Measurements from ENCODE around the gene APMAP.

The APMAP gene

DNA sequence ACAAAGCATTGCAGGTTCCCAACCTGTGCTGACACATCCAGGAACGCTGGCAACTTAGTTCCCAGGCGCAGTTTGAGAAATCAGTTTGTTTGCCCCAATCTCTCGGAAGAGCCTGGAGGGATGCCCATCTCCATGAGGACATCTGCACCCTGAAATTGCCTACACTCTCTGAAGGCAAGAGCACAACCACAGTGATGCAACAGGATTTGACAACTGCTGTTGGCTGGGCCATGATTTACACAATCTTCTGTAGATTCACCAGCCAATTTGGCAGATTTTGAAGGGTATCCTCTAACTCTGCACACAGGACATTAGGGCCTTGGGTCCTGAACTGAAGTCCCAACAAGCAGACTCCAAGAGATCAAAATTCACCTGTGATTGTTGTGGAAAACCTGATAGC is 3.4 kb downstream of the APMAP start:
- Mint-ChIP-seq H3K4me3 (peak overlapping the region; percentile 97), H3K4me1 (peaks cover 77% of the 10 kb centered on the region), H3K36me3 (peaks cover 34% of the 10 kb centered on the region), H3K9me3 (no peaks in the 10 kb centered on the region), H3K27ac (peak overlapping the region; percentile 69)
- ATAC-seq (no peak), DNase-seq (ENCODE audit: low spot score in 2 of 2) (no peak)

DNA sequence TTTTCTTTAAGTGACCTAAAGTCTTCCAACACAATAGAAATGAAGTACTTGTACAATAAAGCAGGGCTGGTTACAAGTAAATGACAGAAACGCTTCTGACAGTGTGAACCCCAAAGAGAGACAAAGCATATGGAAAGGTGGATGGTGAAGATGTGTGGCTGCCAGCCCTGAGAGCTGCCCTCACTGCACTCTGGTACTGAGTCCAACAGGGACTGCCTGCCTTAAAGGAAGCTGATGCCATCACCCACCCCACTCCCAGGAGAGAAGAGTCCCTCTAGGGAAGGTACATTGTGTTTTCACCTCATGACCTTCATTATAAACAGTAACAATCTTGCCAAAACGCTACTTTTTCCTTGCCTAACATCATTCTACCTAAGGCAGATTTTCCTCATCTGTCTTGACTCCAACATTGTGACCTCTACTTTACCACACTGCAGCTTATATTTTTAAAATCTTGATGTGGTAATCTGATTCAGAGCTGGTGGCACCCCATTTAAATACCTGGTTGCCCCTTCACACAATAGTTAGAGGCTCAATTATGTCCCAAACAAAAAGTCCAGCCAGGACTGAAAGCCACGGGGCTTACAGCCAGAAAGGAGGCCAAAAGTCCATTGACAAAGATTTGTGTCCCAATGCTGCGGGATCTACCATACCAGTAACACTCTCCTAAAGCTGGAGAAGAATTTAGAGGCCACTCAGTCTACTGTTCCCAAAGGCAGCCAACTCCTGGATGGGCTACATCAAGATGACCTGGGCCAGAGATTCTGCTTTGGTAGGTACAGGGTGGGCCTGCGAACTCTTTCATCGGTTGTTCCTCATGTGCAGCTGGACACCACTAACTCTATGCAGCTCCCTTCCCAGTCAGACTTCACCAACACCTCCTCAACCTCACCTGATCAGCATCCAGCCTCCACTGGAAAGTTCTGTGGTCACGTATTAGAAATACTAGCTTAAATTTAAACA is 4.4 kb downstream of the APMAP start:
- Mint-ChIP-seq H3K4me3 (peak overlapping the region; percentile 97), H3K36me3 (peaks cover 44% of the 10 kb centered on the region), H3K9me3 (no peaks in the 10 kb centered on the region), H3K27ac (peak overlapping the region; percentile 69), H3K4me1 (peaks cover 72% of the 10 kb centered on the region)
- ATAC-seq (no peak), DNase-seq (ENCODE audit: low spot score in 2 of 2) (no peak)

- ATAC-seq (peak; percentile 83), DNase-seq (ENCODE audit: low spot score in 2 of 2) (no peak)
- H3K4me3 Mint-ChIP-seq, result peak overlapping the region; percentile 33
- peak overlapping the region; percentile 69 for H3K27ac Mint-ChIP-seq
- H3K9me3 Mint-ChIP-seq, result no peaks in the 10 kb centered on the region
- peaks cover 53% of the 10 kb centered on the region for H3K36me3 Mint-ChIP-seq
- H3K4me1 Mint-ChIP-seq, result peaks cover 81% of the 10 kb centered on the region
Observed at GRCh38 chr20:24987244-24987643, 5.3 kb downstream of the APMAP start.

DNA sequence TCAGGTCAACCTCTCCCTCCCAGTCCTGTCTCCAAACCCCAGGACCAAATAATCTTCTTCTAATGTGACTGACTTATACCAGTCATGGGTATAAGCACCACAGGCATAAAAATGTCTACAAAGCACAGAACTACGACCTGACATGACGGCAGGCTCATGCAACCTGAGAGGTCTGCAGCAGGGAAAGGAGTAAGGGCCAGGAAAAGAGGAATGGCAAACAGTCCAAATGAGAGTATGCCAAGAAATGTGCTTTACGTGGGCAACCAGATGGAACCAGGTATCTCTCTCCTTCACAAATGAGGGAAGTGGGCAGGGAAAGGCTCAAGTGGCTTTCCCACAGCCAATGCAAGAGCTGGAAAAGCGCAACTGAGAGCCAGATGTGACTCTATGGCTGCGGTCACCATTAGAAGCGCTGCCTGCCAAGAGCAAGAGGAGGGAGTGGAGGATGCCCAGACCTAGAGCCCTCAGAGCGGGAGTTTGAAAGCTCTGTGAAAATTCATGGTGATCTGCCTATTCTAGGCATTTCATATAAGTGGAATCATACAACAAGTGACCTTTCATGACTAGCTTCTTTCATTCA is 6.0 kb downstream of the APMAP start:
- peaks cover 86% of the 10 kb centered on the region for H3K4me1 Mint-ChIP-seq
- ATAC-seq (no peak), DNase-seq (ENCODE audit: low spot score in 2 of 2) (no peak)
- H3K27ac Mint-ChIP-seq, result peak overlapping the region; percentile 69
- no peaks in the 10 kb centered on the region for H3K9me3 Mint-ChIP-seq
- peak overlapping the region; percentile 21 for H3K4me3 Mint-ChIP-seq
- H3K36me3 Mint-ChIP-seq, result peaks cover 61% of the 10 kb centered on the region

- no peak for DNase-seq (ENCODE audit: low spot score in 2 of 2)
- Mint-ChIP-seq H3K4me3 (peak overlapping the region; percentile 21), H3K9me3 (no peaks in the 10 kb centered on the region), H3K4me1 (peaks cover 86% of the 10 kb centered on the region), H3K27ac (peak overlapping the region; percentile 69), H3K36me3 (peaks cover 68% of the 10 kb centered on the region)
- no peak for ATAC-seq
Observed at GRCh38 chr20:24985802-24986201, 6.7 kb downstream of the APMAP start.

- peak overlapping the region; percentile 69 for H3K27ac Mint-ChIP-seq
Observed at GRCh38 chr20:24984961-24985640, 7.5 kb downstream of the APMAP start.

GRCh38 chr20:24983896-24984295 is 8.7 kb downstream of the APMAP start:
- DNase-seq (ENCODE audit: low spot score in 2 of 2) (no peak), ATAC-seq (no peak)
- Mint-ChIP-seq H3K27ac (peak overlapping the region; percentile 69), H3K36me3 (peaks cover 77% of the 10 kb centered on the region), H3K4me1 (peaks cover 87% of the 10 kb centered on the region), H3K4me3 (no peak overlapping the region), H3K9me3 (no peaks in the 10 kb centered on the region)

More at GRCh38 chr20:24984961-24985640, 7.5 kb downstream of the APMAP start:
- Mint-ChIP-seq H3K36me3 (peaks cover 71% of the 10 kb centered on the region), H3K9me3 (no peaks in the 10 kb centered on the region), H3K4me1 (peaks cover 86% of the 10 kb centered on the region), H3K4me3 (peak overlapping the region; percentile 21)
- DNase-seq (ENCODE audit: low spot score in 2 of 2) (no peak), ATAC-seq (no peak)

GRCh38 chr20:24981790-24982189 is 10.8 kb downstream of the APMAP start:
- Mint-ChIP-seq H3K36me3 (peaks cover 81% of the 10 kb centered on the region), H3K4me1 (peaks cover 80% of the 10 kb centered on the region), H3K27ac (peak overlapping the region; percentile 89), H3K9me3 (no peaks in the 10 kb centered on the region), H3K4me3 (peak overlapping the region; percentile 35)
- ATAC-seq (peak; percentile 94), DNase-seq (ENCODE audit: low spot score in 2 of 2) (no peak)

DNA sequence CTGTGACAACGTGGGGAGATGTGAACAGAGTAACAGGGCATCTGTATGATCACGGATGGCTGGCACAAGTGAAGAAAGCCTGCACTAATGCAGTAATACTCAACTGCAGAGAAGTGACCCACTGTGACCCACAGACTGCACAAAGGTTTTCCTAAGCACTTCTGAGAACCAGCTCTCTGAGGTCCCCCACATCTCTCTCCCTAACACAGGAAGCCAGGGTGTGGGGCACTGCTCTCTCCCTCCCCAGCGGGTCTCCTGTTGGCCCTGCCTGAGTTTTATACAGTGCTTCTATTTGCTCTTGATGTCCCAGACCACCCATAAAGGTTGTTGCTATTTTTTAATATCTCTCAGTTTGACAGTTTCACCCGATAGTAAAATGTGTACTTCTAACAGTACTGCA is 11.3 kb downstream of the APMAP start:
- ATAC-seq, result peak; percentile 66
- no peak for DNase-seq (ENCODE audit: low spot score in 2 of 2)
- Mint-ChIP-seq H3K36me3 (peaks cover 82% of the 10 kb centered on the region), H3K27ac (peak overlapping the region; percentile 89), H3K9me3 (peaks cover under 1% of the 10 kb centered on the region), H3K4me3 (peak overlapping the region; percentile 35), H3K4me1 (peaks cover 79% of the 10 kb centered on the region)

- Mint-ChIP-seq H3K4me1 (peaks cover 79% of the 10 kb centered on the region), H3K4me3 (no peak overlapping the region), H3K9me3 (peaks cover 8% of the 10 kb centered on the region), H3K27ac (peak overlapping the region; percentile 89), H3K36me3 (peaks cover 88% of the 10 kb centered on the region)
- ATAC-seq (no peak), DNase-seq (ENCODE audit: low spot score in 2 of 2) (no peak)
Observed at GRCh38 chr20:24980291-24981053, 12.1 kb downstream of the APMAP start.

DNA sequence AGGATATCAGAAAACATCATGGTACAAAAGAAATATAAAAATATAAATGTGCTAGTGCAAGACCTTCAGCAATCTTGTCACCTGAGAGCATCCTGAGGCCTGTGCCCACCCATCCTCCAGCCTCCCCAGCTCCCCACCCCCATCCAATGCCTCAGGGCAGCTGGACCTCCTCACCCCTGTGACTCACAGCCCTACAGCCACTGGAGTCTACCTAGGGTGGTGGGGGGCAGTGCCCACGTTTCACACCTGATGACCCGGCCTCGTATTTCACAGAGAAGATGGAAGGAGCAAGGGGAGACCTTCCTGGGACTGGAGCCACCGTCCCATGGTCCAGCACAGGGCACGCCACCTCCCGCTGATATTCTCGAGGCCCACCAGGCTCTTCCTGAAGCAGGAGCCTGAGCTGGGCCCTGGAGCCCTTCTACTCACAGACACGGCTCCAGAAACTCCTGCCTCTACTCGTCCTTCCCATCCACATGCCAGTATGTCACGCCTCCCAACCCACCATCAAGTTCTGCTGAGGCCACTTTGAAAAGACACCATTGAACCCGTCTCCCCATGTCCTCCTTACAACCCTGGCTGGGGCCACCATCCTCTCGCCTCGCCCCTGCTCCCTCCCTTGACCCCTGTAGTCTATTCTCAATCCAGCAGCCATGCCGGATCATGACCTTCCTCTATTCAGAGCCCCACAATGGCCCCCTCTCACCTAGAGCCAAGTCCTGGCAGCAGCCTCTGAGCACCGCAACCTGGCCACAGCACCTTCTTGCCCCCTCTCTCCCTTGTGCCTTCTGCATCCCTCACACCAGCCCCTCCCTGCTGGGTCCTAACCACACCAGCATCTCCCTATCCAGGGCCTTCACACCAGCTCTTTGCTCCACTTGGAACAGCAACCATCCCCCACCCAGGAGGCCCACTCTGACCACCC is 13.3 kb downstream of the APMAP start:
- DNase-seq (ENCODE audit: low spot score in 2 of 2), result no peak
- no peak overlapping the region for H3K4me3 Mint-ChIP-seq
- peaks cover 80% of the 10 kb centered on the region for H3K4me1 Mint-ChIP-seq
- peaks cover 10% of the 10 kb centered on the region for H3K9me3 Mint-ChIP-seq
- peaks cover 96% of the 10 kb centered on the region for H3K36me3 Mint-ChIP-seq
- no peak for ATAC-seq
- peak overlapping the region; percentile 89 for H3K27ac Mint-ChIP-seq

- peaks cover 96% of the 10 kb centered on the region for H3K36me3 Mint-ChIP-seq
- no peak overlapping the region for H3K4me3 Mint-ChIP-seq
- ATAC-seq (no peak), DNase-seq (ENCODE audit: low spot score in 2 of 2) (no peak)
- H3K27ac Mint-ChIP-seq, result peak overlapping the region; percentile 89
- peaks cover 88% of the 10 kb centered on the region for H3K4me1 Mint-ChIP-seq
- H3K9me3 Mint-ChIP-seq, result peaks cover 10% of the 10 kb centered on the region
Observed at GRCh38 chr20:24978513-24978912, 14.0 kb downstream of the APMAP start.

GRCh38 chr20:24977797-24978196 is 14.8 kb downstream of the APMAP start:
- no peak overlapping the region for H3K4me3 Mint-ChIP-seq

GRCh38 chr20:24977336-24977735 is 15.2 kb downstream of the APMAP start:
- Mint-ChIP-seq H3K36me3 (peaks cover 96% of the 10 kb centered on the region), H3K9me3 (peaks cover 10% of the 10 kb centered on the region), H3K27ac (no peak overlapping the region)

More at GRCh38 chr20:24977797-24978196, 14.8 kb downstream of the APMAP start:
- Mint-ChIP-seq H3K9me3 (peaks cover 10% of the 10 kb centered on the region), H3K4me1 (peaks cover 87% of the 10 kb centered on the region), H3K27ac (no peak overlapping the region), H3K36me3 (peaks cover 96% of the 10 kb centered on the region)
- DNase-seq (ENCODE audit: low spot score in 2 of 2) (no peak), ATAC-seq (no peak)

More at GRCh38 chr20:24977336-24977735, 15.2 kb downstream of the APMAP start:
- H3K4me1 Mint-ChIP-seq, result peaks cover 83% of the 10 kb centered on the region
- DNase-seq (ENCODE audit: low spot score in 2 of 2), result no peak
- H3K4me3 Mint-ChIP-seq, result no peak overlapping the region
- no peak for ATAC-seq

Measured in stimulated activated effector memory CD8-positive, alpha-beta T cell treated with anti-CD3 and anti-CD28 coated beads, Interleukin-12 subunit alpha, Interleukin-12 subunit beta, amount 100 ng/mL, for 72 hours (primary cell).